Endothelial cell of hepatic sinusoid (primary cell): ENCODE data around the gene ZFAND2B.
"Not testable (repeated sequence)": the region's sequence is repeated elsewhere in the genome, so short reads cannot be mapped to it uniquely, and the experiment has no call there.

Source experiments
- in situ Hi-C: cut with HindIII; loops from 2 replicates; pipeline ENCODE4 v1.10.0; 2017; ENCODE audit warnings: low sequenced_read_pairs

ZFAND2B gene

DNA sequence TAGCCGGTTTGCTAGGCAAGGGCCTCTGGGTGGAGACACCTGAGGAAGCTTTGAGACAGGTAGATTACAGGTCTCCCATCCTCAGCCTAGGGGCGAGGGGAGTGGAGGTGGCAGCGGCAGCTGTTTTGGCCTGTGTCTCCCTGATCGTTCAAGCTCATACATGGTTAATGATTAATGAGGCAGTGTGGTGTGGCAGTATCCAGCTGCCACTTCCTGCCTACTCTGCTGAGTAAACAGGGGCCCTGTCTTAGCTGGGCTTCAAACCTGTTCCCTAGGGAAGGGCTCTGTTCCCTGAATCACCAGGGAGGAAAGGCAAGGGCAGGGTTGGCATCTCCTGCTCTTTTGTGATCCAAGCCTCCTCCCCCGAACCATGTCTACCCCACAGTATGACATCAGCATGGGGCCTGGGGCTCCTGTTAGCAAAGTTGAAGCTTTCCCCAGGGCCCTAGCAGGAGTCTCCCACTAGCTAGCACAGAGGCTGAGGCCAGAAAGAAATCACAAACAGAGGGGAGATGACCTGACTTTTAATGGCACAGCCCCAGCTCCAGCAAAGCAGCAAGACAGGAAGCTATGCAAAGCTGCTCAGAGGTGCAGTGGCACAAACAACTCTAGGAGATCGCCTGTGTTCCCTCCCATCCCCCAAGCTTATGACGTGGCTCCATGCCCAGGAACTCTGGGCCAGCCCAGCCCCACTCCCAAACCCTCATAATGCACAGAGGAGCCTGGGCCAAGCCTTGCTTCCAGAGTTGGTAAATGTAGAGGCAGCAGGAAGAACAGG lies 42.8 kb downstream of the ZFAND2B start:
- in situ Hi-C loops = loop anchor here (5.0 kb wide), 1 partner anchor 48 kb away; no protein-coding TSS in a partner anchor

DNA sequence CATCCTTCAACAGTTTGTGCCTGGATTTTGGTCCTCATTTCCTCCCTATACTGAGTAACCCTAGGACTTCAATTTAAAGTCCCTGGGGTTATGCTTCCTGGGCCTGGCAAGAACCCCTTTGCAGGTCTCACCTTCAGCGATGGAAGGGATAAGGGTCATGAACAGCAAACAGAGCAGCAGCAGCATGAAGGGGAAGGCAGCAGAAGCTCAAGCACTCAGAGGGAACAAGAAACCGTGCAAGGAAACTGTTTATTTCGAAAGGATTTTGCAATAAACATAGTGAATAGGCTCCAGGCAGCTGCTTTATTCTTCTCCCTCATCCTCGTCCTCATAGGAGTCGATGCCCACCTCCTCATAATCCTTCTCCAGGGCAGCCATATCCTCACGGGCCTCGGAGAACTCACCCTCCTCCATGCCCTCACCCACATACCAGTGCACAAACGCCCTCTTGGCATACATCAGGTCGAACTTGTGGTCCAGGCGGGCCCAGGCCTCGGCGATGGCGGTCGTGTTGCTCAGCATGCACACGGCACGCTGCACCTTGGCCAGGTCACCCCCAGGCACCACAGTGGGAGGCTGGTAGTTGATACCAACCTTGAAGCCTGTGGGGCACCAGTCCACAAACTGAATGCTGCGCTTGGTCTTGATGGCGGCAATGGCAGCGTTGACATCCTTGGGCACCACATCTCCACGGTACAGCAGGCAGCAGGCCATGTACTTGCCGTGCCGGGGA lies 43.6 kb downstream of the ZFAND2B start:
- in situ Hi-C loops = no loop called here

DNA sequence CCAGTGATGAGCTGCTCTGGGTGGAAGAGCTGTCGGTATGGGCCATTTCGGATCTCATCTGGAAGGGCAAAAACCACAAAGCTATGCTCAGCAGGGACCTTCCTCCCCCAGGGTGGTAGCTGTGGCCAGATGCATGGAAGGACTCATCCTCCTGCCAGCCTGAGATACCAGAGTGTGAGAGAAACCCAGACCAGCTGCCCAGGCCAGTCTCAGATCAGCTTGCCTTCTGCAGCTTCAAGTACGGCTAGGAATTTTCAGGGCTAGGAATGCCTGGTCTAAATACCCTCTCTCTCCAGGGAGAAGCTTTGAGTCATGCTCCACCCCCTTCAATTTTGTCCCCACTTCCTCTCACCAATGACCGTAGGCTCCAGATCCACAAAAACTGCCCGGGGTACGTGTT lies 45.1 kb downstream of the ZFAND2B start:
- in situ Hi-C loops = no loop called here

DNA sequence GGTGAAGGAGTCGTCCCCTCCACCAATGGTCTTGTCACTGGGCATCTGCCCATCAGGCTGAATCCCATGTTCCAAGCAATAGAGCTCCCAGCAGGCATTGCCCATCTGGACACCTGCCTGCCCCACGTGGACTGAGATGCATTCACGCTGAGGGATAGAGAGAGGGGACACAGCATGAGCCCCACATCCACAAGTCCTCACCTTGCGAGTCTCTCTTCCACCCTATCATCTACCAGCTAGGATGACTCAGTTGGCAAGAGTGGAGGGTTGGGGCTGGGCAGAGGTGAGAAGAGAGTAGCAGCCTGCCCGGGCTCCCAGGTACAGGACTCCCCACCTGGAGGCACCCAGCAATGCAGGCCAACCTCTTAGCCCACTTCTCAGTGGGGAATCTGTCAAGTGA lies 45.5 kb downstream of the ZFAND2B start:
- in situ Hi-C loops = no loop called here

DNA sequence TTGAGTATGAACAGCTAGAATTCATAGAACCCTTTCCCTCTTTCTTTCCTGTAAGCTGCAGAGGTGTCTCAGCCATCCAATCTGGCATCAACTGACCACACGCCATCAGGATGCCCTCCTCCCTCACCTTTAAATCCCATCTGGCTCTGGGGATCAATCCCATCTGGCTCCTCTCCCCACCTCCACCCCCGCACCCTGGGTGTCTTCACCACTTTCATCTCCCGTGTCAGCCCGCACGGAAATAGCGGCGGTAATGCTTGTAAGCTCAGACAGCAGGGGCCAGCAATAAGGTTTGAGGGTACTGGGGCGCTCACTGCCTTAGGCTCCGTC lies 46.0 kb downstream of the ZFAND2B start:
- in situ Hi-C loops = no loop called here

DNA sequence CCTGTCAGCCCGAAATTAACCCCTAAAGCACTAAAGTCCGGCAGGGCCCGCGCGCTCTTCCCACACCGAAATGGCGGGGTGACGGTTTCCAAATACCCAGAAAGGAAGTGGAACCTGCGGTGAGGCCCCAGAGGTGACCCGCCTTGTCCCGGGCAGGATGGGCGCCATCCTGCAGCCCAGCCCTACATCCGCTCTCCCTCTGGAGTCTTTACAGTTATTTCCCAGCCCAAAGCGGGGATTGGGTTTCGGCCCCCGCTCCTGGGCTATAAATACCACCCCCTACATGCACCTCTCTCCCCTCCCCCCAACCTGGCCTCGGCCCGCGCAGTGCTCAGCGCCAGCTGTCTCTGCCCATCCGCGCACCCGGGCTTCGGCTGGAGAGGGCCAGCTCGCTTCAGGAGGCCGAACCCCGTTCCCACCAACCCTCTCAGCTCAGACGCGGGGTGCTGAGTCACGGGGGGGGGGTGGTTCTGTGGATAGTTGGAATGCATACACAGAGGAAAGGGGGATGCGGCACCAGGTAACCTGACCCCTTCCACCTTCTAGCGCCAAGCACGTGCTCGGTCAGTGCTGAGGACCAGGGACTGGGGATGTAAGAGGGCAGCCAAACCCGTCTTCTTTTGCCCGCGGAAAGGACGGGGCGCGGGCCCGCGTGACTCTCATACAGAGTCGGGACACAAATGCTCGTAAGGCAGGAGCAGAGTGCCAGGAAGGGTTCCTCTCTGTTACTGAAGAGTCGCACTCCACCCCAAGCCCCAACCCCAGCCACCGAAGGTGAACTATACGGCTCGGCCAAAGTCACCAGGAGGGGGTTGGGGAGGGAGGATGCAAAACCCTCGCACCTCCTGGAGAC lies 46.5 kb downstream of the ZFAND2B start, which contains the start of gene TUBA4B:
TUBA4B (plus strand) TSS at position 344 of the 853 bp plus-strand sequence; CDS start at position 509, 165 bp downstream.
- in situ Hi-C loops = no loop called here

- in situ Hi-C loops = no loop called here
These were observed 47.4 kb downstream of the ZFAND2B start, which contains the start of gene TUBA4A for GRCh38 chr2:219253753-219254589. TSS of gene TUBA4A (minus strand) at chr2:219253918. CDS start at chr2:219253858, 60 bp downstream.

GRCh38 chr2:219254590-219255201 lies 48.1 kb downstream of the ZFAND2B start:
- in situ Hi-C loops = no loop called here

DNA sequence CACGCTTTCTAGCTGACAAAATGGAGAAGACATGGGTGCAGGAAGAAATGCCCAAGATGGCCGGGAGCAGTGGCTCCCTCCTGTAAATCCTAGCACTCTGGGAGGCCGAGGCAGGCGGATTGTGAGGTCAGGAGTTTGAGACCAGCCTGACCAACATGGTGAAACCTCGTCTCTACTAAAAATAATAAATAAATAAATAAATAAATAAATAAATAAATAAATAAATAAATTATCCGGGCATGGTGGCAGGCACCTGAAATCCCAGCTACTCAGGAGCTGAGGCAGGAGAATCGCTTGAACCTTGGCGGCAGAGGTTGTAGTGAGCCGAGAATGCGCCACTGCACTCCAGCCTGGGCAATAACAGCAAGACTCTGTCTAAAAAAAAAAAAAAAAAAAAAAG lies 52.4 kb downstream of the ZFAND2B start:
- in situ Hi-C loops = not testable (repeated sequence)
